ENCODE results near the gene PALMD. TPM values are rescaled to one million over a fixed set of nuclear protein-coding genes. Genes with fewer than 3 reads are reported as not detected.

The PALMD gene
- total RNA-seq, 1 experiment from 2014 or later, result 19.2 TPM

DNA sequence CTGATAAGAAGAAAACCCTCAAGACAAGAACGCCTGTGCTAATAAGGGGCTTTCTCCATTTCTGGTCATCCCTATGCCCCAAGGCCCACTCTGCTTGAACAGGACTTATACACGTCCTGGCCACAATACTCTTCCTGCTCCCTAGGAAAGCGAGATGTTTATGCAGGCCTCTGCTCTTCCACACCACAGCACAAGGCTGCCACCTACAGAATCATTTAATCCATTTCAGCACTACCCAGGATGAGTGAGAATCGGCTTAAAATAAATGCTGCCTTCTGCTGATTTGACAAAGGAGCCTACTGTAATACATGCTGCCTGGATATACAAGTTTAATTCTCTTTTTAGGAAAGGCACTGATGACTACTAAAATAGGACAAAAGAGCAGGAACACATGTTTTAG lies 91.1 kb downstream of the PALMD start:
- no peak overlapping the region for H3K4me3 Mint-ChIP-seq (ENCODE audit: low read depth, unreplicated experiment)
- DNase-seq, result no peak
- no peak overlapping the region for H3K27ac Mint-ChIP-seq (ENCODE audit: unreplicated experiment)
- no TSS peak for BruUV-seq (replicated peaks)
- CTCF ChIA-PET, result no interaction called here
- intact Hi-C loops (cut with micrococcal nuclease; ENCODE audit: unreplicated experiment), result no loop called here
- TF ChIP-seq, protein P1, sequence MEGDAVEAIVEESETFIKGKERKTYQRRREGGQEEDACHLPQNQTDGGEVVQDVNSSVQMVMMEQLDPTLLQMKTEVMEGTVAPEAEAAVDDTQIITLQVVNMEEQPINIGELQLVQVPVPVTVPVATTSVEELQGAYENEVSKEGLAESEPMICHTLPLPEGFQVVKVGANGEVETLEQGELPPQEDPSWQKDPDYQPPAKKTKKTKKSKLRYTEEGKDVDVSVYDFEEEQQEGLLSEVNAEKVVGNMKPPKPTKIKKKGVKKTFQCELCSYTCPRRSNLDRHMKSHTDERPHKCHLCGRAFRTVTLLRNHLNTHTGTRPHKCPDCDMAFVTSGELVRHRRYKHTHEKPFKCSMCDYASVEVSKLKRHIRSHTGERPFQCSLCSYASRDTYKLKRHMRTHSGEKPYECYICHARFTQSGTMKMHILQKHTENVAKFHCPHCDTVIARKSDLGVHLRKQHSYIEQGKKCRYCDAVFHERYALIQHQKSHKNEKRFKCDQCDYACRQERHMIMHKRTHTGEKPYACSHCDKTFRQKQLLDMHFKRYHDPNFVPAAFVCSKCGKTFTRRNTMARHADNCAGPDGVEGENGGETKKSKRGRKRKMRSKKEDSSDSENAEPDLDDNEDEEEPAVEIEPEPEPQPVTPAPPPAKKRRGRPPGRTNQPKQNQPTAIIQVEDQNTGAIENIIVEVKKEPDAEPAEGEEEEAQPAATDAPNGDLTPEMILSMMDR (IDR thresholded peaks at IDR 0.05; ENCODE audit: unreplicated experiment), result no peak
- peaks cover 21% of the 10 kb centered on the region for H3K36me3 Mint-ChIP-seq (ENCODE audit: insufficient read depth, unreplicated experiment)
- H3K4me1 Mint-ChIP-seq (ENCODE audit: low read depth, unreplicated experiment), result peaks cover 6% of the 10 kb centered on the region
- no peaks in the 10 kb centered on the region for H3K27me3 Mint-ChIP-seq (ENCODE audit: unreplicated experiment)
- H3K9me3 Mint-ChIP-seq (ENCODE audit: low read depth, unreplicated experiment), result no peaks in the 10 kb centered on the region

DNA sequence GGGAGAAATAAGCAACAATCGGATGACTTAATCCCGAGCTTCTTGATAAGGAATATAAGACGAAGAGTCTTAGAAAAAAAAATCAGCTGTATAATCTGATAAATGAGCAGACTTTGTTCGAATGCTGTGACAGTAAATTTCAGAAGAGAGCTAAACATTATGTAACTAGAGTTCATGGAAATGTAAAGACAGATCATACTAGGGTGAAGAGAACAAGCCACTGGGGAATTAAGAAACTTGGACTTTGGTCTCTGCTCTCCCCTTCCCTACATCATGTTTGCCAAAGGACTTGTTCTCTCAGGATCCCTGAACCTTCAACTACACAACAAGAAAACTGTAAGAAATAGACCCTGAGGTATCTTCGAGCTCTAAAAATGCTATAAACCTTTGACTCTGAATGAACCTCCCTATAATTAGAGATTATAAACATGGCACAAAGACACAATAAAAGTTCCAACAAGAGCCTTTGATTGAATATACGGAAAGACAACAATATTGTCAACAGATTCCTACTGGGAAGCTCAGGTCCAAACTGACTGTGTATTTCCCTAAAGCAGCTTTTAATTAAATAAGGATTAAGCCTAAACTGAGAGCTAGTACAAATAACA lies 93.0 kb downstream of the PALMD start:
- no peak overlapping the region for H3K4me3 Mint-ChIP-seq (ENCODE audit: low read depth, unreplicated experiment)
- TF ChIP-seq, protein P1 (IDR thresholded peaks at IDR 0.05; ENCODE audit: unreplicated experiment), result no peak
- no peaks in the 10 kb centered on the region for H3K27me3 Mint-ChIP-seq (ENCODE audit: unreplicated experiment)
- intact Hi-C loops (cut with micrococcal nuclease; ENCODE audit: unreplicated experiment), result no loop called here
- no peak overlapping the region for H3K27ac Mint-ChIP-seq (ENCODE audit: unreplicated experiment)
- BruUV-seq (replicated peaks), result no TSS peak
- CTCF ChIA-PET, result interaction anchor here (0.7 kb wide), 1 partner anchor 720 kb away, joined by 3 read pairs; no protein-coding TSS in a partner anchor
- H3K9me3 Mint-ChIP-seq (ENCODE audit: low read depth, unreplicated experiment), result no peaks in the 10 kb centered on the region
- H3K36me3 Mint-ChIP-seq (ENCODE audit: insufficient read depth, unreplicated experiment), result peaks cover 28% of the 10 kb centered on the region
- DNase-seq, result no peak
- H3K4me1 Mint-ChIP-seq (ENCODE audit: low read depth, unreplicated experiment), result peaks cover 6% of the 10 kb centered on the region

DNA sequence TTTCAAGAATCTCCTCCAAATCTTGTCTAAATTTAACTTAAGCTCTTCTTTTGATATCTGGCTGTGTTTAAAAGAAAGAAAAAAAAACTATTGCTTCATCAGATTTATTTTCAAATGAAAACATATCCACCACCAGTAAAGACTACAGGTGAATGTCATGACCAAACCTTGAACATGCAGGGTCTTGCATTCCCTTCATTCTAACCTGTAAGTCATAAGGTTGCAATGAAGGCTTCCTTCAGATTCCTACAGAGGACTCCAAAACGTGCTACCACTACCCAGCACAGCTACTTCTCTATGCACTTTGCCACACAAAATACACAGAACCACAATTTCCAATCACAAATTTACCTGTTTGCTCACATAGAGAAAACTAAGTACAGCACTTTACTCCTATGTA lies 94.2 kb downstream of the PALMD start:
- H3K4me1 Mint-ChIP-seq (ENCODE audit: low read depth, unreplicated experiment), result peaks cover 6% of the 10 kb centered on the region
- H3K36me3 Mint-ChIP-seq (ENCODE audit: insufficient read depth, unreplicated experiment), result peaks cover 27% of the 10 kb centered on the region
- no TSS peak for BruUV-seq (replicated peaks)
- CTCF ChIA-PET, result no interaction called here
- intact Hi-C loops (cut with micrococcal nuclease; ENCODE audit: unreplicated experiment), result no loop called here
- no peak for DNase-seq
- no peaks in the 10 kb centered on the region for H3K27me3 Mint-ChIP-seq (ENCODE audit: unreplicated experiment)
- TF ChIP-seq, protein P1 (IDR thresholded peaks at IDR 0.05; ENCODE audit: unreplicated experiment), result no peak
- H3K4me3 Mint-ChIP-seq (ENCODE audit: low read depth, unreplicated experiment), result no peak overlapping the region
- H3K27ac Mint-ChIP-seq (ENCODE audit: unreplicated experiment), result no peak overlapping the region
- H3K9me3 Mint-ChIP-seq (ENCODE audit: low read depth, unreplicated experiment), result no peaks in the 10 kb centered on the region

Other genes with a start within 250 kb of the PALMD start
- 39.1 and 46.5 TPM in 2 replicates for gene FRRS1, start 120.5 kb downstream of the PALMD start, total RNA-seq (2022)
- gene AGL, start 204.2 kb downstream of the PALMD start, total RNA-seq (2022), result 9.0 and 10.9 TPM in 2 replicates